Amygdala (tissue), 56 donors: ENCODE measurements around the gene TMPRSS7.
A peak's percentile ranks its signal among the peaks of the same experiment; 100 is the strongest.

ENCODE experiments used
- DNase-seq, 56 donors: peaks; one replicate each; lab custom pipeline; 2025; lab: John Stamatoyannopoulos, UW

The TMPRSS7 gene

GRCh38 chr3:112034436-112034835, at the start of gene TMPRSS7:
TSS of gene TMPRSS7 (plus strand) at chr3:112034736. CDS start at chr3:112034846, 110 bp downstream.
- DNase-seq: no peak

- no peak for DNase-seq
Observed at GRCh38 chr3:111986800-111987199, 47.7 kb upstream of the TMPRSS7 start.

GRCh38 chr3:111989061-111989678, 45.4 kb upstream of the TMPRSS7 start:
- peak in 3 of 56 donors; percentile 8 to 29 (median 12) for DNase-seq

- DNase-seq: no peak
Observed at GRCh38 chr3:111993038-111993437, 41.5 kb upstream of the TMPRSS7 start.

- DNase-seq: peak in 44 of 56 donors; percentile 12 to 80 (median 44)
Observed at GRCh38 chr3:111998636-111999483, 35.7 kb upstream of the TMPRSS7 start, which contains the start of gene TAGLN3. TSS of gene TAGLN3 (plus strand) at chr3:111998922. CDS start at chr3:111999423, 501 bp downstream.

GRCh38 chr3:111999484-112000324, 34.8 kb upstream of the TMPRSS7 start:
- DNase-seq: peak in 8 of 56 donors; percentile 18 to 59 (median 32)

- DNase-seq: no peak
Observed at GRCh38 chr3:112000367-112000771, 34.2 kb upstream of the TMPRSS7 start.

- peak in 1 of 56 donors; percentile 21 for DNase-seq
Observed at GRCh38 chr3:112000966-112001365, 33.6 kb upstream of the TMPRSS7 start.

GRCh38 chr3:112001526-112001925, 33.0 kb upstream of the TMPRSS7 start:
- peak in 1 of 56 donors; percentile 13 for DNase-seq

- peak in 6 of 56 donors; percentile 15 to 58 (median 25) for DNase-seq
Observed at GRCh38 chr3:112002096-112002971, 32.2 kb upstream of the TMPRSS7 start.

GRCh38 chr3:112003321-112004080, 31.0 kb upstream of the TMPRSS7 start:
- DNase-seq: no peak

- DNase-seq: no peak
Observed at GRCh38 chr3:112004187-112004586, 30.3 kb upstream of the TMPRSS7 start.

GRCh38 chr3:112004669-112005068, 29.9 kb upstream of the TMPRSS7 start:
- no peak for DNase-seq

GRCh38 chr3:112005091-112005672, 29.4 kb upstream of the TMPRSS7 start:
- DNase-seq: no peak

- DNase-seq: no peak
Observed at GRCh38 chr3:112007633-112008032, 26.9 kb upstream of the TMPRSS7 start.

GRCh38 chr3:112009670-112010069, 24.9 kb upstream of the TMPRSS7 start:
- DNase-seq: no peak

GRCh38 chr3:112010636-112011035, 23.9 kb upstream of the TMPRSS7 start:
- no peak for DNase-seq

GRCh38 chr3:112011376-112011940, 23.1 kb upstream of the TMPRSS7 start:
- DNase-seq: no peak
